Measurements from ENCODE around the gene TSPAN15. TPM values are rescaled to one million over a fixed set of nuclear protein-coding genes. Genes with fewer than 3 reads are reported as not detected.

TSPAN15 gene
- total RNA-seq, 2 donors from 2014 or later: 11.0 to 17.3 TPM

DNA sequence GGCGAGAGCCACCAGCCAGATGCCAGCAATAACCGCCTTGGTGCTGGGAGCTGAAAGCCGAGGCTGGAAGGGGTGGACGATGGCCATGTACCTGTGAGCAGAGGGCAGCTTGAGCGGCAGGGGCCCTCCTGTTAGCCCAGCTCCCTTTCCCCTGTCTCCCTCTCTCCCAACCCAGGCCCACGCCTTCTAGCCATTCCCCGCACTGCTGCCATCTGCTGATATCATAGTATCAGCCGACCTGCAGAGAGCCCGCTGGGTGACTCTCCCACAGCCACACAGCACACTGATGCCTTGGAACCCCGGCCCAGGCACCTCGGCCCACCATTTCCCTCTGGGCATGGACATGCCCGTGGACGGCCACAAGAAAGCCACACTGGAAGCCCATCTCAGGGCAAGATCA, 36.2 kb upstream of the TSPAN15 start:
- ATAC-seq: no peak
- DNase-seq: no peak
- intact Hi-C loops (cut with DNase I): no loop called here

DNA sequence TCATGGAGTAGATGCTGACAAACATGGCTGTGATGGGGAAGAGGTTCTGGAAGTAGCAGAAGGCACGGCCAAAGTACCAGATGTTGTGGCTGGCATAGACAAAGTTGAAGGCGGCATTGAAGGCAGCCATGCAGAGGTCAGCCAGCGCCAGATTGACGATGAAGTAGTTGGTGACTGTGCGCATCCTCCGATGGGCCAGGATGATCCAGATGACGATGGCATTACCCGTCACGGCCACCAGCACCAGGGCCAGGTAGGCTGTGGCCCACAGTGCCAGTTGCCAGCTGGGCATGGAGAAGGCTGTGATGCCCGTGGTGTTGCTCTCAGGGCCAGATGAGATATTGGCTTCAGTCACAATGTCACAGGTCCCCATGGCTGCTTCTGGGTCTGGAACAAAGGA, 35.3 kb upstream of the TSPAN15 start:
- no peak for DNase-seq
- ATAC-seq: no peak
- intact Hi-C loops (cut with DNase I): no loop called here

DNA sequence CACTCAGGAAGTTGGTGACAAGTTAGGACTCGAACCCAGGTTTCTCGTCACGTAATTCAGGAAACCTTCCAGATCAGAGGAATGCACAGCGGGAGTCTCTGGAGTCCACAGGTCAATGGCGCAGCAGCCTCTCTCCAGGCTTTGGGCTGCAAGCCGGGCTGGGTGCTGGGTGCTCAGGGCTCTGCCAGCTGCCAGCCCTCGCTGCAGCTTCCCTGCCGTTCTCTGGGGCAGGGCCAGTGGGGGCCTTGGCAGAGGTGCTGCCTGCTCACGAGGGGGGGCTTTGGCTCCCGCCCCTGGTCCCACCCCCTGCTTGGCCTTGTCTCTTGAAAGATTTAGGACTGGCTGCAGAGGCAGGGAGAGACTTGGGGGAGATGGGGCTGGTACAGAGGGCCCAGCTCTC, 34.6 kb upstream of the TSPAN15 start, which contains the start of gene TACR2:
Gene TACR2, minus strand, starts transcription at position 224 of the 400 bp plus-strand sequence. CDS start 595 bp downstream, outside the sequence.
- ATAC-seq (peak in 1 of 2 donors; percentile 28), DNase-seq (no peak)
- intact Hi-C loops (cut with DNase I): no loop called here

DNA sequence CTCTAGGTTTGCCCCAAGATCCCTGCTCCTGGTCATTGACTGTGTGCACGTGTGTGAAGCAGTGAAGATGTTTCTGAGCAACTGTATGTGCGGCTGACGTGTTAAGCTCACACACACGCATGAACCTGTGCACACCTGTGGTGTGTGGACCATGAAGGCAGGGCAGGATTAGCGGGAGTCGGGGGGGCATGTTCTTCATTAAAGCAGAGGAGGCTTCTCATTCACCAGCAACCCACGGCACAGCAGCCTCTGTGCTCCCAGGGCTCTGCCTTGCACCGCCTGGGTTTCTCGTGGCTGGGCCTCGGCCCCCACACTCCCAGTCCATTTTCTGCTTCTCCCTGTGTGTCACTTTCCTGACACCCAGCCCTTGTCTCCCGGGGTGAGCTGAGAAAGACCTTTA, 33.7 kb upstream of the TSPAN15 start:
- no peak for ATAC-seq
- DNase-seq: no peak
- intact Hi-C loops (cut with DNase I): no loop called here

DNA sequence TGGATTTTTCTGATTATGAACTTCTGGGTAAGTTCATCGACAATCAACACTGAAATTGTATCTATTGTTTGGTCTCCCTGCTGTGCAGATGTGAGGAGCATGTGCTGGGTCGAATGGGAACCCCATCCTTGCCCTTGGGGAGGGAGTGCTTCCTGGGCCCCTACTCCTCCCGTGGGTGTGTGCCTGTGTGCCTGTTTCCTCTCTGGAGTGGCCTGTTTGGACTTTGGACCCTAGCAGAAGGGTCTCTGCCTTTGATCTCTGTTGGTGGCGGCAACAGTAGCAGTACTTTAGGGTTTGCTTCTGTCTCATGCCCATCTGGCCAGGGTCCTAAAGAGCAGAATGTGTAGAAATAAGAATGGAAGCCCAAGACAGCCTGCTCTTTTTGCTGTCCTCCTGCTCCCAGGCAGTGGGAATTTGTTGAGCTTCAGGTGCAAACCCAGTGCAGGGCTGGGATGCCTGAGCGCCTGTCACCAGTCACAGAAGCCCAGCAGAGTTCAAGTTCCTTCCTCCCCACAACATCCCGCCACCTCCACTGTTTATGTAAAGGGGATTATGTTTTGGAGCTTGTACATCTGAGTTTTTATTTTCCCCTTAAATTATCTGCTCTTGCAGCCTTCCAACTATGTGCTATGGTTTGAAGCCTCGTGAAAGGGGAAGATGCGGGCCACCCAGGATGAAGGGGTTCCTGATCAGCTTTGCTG, 33.1 kb upstream of the TSPAN15 start:
- intact Hi-C loops (cut with DNase I): no loop called here

DNA sequence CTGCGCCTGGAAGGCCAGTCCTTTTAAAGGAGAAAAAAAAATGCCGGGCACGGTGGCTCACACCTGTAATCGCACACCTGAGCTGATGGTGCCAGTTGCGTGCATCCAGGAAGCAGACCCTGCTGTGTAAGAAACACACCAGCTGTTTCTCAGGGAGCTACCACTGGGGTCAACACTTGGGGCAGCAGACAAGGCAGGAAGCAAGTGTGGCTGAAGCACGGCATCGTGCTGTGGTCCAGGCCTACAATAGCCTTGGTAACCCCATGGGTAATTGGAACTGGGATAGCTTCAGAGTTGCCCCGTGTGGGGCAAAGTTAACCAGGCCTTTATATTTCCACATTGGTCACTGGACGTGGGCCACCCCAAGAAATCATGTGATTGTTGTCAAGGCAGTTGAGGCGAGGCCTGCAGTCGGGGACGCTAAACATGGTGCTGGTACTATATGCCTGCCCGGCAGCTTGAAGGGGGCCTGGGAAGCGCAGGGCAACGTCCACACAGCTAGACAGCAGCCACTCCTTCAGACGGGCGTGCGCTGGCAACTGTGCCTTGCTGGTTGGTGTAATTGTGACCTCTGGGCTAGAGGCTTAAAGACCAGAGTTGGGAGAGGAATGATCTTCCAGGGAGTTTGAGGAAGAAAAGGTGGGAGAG, 32.0 kb upstream of the TSPAN15 start:
- ATAC-seq: no peak
- intact Hi-C loops (cut with DNase I): no loop called here
- DNase-seq: no peak

More for the DNA sequence above, 33.1 kb upstream of the TSPAN15 start:
- DNase-seq (no peak), ATAC-seq (no peak)

DNA sequence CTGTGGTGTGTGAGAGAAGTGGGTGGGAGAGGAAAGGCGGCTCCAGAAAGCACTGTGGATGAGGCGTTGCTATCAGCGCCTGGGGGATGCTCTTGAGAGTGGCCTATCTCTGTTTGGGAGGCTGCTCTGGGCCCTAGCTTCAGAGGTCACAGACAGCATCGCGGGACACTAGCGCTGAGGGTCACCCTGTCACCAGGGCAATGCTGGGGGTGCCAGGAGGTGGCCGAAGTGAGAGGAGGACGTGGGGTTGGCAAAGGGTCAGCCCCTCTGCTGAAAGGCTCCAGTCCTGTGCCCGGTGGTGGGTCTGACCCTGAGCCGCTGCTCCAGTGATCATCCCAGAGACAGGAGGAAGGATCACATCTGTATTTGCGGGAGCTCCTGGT, 31.5 kb upstream of the TSPAN15 start:
- ATAC-seq (no peak), DNase-seq (peak; percentile 13)
- intact Hi-C loops (cut with DNase I): no loop called here

DNA sequence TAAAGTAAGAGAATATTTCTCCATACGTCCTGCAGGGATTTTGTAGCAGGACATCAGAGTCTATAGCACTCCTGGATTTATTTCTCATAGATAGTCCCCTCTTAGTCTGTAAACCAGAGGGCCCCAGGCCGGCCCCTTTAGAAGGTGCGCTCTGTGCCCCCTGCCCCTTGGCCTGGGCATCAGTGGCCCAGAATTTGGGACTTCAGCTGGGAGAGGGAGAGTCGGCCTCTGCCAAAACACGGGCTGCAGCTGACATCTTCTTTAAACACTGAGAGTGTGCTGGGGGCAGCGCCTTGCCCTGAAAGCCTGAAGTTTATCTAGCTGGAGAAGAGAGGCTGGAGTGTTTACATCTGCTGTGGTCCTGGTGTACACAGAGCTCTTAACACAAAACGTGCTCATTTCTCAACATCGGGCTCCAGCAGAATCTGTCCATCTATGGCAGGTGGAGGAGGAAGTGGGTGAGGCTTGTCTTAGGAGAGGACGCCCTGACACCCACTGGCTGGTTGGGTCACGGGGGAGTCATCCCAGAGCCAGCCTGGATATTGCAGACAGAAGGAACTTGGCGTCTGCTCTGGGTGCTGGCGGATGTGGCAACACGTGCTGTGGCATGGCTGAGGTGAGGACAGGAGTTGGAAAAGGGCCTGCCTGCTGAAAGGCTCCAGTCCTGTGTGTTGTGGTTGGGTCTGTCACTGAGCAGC, 29.5 kb upstream of the TSPAN15 start:
- intact Hi-C loops (cut with DNase I): no loop called here
- ATAC-seq (peak; percentile 86 to 92), DNase-seq (peak; percentile 77)

DNA sequence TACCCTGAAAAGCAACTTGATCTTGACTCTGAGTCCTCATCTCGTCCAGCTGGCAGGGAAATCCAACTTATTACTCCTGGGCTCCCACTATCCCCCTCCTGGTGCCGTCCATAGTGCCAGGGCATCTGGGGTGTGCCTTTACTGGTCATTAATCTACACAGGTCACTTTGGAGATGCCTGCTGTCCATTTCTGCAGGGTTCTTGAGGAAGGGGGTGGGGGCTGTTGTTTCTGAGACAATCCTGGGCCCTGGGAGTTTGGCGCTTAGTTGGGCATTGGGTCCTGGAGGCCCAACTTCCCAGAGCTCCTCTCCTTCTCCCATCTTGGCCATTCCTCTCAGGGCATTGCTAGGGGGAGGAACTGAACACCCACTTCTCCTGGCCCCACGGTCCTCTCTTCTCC, 28.6 kb upstream of the TSPAN15 start:
- no peak for ATAC-seq
- no peak for DNase-seq
- intact Hi-C loops (cut with DNase I): no loop called here

DNA sequence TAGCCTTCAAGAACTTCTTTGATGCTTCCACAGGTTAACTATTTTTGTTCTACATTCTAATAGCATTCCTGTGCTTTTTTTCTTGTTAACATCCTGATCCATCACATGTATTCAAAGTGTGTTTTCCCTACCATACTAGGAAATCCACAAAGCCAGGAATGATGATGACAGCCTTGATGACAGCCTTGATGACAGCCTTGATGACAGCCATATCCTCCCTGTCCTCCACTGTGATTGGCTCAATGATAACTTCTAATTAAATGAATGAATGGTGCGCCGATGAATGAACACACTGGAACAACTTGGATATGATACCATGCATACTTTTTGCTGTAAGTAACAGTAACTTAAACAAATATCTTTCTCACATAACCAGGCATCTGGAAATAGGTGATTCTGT, 26.2 kb upstream of the TSPAN15 start:
- intact Hi-C loops (cut with DNase I): loop anchor here in 1 of 2 donors (5.0 kb wide), 1 partner anchor 82 kb away; no protein-coding TSS in a partner anchor
- ATAC-seq (no peak), DNase-seq (no peak)

DNA sequence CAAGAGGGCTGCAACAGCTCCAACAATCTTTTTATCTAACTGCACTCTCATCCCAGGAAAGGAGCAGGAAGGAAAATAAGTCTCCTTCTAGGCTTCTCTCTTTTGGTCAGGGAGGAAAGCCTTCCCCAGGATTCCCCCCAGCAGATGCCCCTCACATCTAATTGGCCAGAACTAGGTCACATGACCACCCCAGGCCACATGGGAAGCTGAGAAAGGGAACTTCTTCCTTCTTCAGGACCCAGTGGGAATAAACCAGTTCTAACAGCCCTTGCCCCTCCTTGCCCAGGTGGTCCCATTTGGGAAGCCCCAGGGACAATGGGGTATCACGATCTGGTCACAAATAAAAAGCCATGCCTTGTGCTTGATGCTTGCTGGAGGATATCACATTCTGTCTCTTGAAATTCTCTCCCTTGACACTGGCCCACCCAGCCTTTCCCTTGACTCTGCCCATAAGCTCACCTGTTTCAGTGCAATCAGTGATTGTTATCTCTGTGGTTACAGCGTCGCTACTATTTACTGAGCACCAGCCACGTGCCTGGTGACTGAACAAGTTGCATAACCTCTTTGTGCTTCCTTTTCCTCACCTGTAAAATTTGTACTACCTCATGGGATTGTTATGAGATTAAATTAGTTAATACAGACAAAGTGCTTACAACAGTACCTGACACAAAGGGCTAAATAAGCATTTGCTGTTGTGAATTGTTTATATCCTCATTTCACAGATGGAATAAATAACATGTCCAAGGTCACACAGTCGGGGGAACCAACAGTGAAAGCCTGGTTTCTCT, 25.6 kb upstream of the TSPAN15 start:
- no peak for DNase-seq
- no peak for ATAC-seq
- intact Hi-C loops (cut with DNase I): loop anchor here (2.0 to 5.0 kb wide), 2 partner anchors 82 to 213 kb away; no protein-coding TSS in a partner anchor

DNA sequence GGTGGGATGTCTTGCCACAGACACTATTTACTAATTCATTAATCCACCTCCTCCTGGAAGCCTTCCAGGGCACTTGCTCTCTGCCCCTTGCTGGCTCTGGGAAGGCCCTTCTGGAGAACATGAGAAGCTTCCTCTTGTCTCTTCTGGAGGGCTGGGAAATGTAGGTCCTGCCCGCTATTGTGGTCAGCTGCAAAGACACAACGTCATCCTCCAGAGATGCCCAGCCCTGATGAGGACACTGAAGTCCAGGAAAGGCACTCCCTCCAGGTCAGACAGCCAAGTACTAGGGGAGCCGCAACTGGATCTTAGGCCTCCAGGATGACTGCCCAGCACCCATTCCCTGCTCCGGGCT, 24.9 kb upstream of the TSPAN15 start:
- DNase-seq (no peak), ATAC-seq (no peak)
- intact Hi-C loops (cut with DNase I): loop anchor here (2.0 to 5.0 kb wide), 2 partner anchors 81 to 212 kb away; no protein-coding TSS in a partner anchor

DNA sequence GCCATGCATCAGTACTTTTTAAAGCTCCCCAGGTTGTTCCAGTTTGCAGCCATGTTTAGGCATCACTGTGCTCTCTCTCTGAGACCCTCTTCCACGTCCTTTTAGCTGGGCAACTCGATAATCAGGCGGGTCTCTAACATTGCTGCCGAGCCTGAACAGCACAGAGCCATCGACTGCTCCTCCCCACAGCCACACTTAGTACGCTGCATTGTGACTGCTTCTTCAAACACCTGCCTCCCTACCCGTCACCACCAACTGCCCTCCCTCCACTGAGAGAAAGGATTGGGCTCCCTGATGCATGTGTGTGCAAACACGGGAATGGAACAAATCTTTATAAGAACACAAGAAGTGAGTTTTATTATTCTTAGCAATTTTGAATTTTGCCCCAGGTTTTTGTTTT, 23.1 kb upstream of the TSPAN15 start:
- ATAC-seq: no peak
- DNase-seq: no peak
- intact Hi-C loops (cut with DNase I): loop anchor here (2.0 to 5.0 kb wide), 2 partner anchors 79 kb away; no protein-coding TSS in a partner anchor

DNA sequence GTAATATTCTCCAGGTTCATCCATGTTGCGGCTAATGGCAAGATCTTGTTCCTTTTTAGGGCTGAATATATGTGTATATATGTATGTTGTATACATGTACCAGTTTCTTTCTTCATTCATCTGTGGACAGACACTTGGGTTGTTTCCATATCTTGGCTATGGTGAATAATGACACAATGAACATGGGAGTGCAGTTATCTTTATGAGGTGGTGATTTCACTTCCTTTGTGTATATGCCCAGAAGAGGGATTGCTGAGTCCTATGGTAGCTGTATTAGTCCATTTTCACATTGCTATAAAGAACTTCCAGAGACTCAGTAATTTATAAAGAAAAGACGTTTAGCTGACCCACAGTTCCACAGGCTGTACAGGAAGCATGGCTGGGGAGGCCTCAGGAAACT, 17.1 kb upstream of the TSPAN15 start:
- DNase-seq (no peak), ATAC-seq (no peak)
- intact Hi-C loops (cut with DNase I): loop anchor here in 1 of 2 donors (10.0 kb wide), 1 partner anchor 201 kb away; the partner anchor contains the start of gene FAM241B

DNA sequence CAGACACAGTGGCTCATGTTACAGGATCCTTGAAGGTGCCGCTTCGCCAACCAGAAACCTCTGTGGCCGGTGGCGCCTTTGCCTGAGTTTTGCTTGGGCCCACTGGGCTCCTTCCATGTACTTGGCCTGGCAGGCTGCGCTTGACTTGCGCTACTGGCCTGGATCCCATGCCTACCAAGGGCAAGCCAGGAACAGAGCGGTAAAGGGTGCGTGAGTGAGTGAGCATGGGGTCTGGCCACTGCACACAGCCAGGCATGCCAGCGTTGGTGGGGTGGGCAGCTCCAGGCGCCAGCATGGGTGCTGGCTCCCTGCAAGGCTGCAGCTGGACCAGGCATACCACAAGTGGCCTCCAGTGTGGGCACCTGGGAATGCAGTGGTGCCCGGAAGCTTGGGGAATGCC, 16.3 kb upstream of the TSPAN15 start:
- intact Hi-C loops (cut with DNase I): loop anchor here in 1 of 2 donors (10.0 kb wide), 1 partner anchor 200 kb away; the partner anchor contains the start of gene FAM241B
- DNase-seq (no peak), ATAC-seq (no peak)

DNA sequence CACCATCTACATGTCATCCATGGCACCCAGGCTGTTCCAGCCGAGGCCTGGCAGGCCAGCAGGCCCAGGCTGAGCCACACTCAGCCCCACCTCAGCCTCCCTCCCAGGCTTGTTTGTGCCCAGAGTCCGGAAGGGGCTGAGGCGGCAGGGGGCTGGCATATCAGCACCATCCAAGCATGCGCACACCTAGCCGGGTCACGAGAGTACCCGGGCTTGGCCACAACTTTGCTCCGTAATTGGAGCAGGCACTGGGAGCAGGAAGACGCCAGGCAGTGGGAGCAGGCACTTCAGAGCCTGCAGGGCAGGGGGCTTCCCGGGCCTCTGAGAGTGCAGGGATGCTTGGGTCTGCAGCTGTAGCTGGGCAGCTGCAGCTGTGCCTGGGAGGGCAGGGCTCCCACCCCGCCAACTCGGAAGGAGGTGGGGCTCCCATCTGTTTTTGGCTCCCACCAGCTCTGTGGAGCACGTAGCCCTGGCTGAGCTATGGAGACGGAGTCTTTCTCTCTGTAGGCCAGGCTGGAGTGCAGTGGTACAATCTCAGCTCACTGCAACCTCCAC, 15.2 kb upstream of the TSPAN15 start:
- ATAC-seq (no peak), DNase-seq (no peak)
- intact Hi-C loops (cut with DNase I): loop anchor here in 1 of 2 donors (10.0 kb wide), 1 partner anchor 199 kb away; the partner anchor contains the start of gene FAM241B

DNA sequence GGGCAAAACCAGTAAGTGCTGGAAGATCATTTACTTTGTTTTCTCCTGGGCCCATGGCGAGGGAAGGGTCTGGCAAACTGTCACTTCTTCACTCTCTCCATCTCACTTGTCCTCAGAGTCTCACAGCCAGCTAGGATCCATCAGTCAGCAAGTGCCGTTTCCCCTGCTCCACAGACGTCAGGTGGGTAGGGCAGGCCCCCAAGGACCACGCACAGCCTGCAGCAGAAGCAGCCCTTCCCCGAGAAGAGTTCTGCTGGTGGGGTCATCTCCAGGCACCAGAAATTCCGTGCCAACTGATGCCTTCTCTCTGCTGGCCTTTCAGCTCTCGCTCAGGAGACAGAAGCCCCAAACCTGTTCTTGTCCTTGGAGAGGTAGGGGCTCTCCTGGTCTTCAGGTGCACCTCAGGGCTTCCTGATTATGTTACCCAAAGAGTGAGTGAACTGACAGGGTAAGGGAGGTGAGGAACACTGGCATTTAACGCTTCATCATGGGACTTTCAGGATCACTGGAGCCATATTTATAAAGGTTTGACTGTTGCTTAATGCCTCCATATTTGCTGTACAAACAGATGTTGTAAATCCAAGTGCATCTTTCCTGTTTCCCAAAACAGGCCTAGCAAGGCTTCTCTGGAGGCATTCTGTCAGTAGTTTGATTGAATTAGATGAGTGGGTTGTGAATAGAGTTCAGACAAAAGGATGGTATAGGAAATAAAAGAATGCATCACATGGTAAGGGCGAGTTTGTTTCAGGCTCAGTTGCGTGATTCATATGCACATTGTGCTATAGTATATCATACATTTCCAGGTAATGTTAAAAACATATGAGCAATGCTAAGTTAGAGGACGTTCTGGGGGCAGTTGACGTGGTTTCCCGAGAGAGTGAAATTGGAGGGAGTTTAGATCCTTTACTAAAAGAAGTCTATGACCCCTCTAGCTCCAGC, 13.7 kb upstream of the TSPAN15 start:
- DNase-seq (no peak), ATAC-seq (no peak)
- intact Hi-C loops (cut with DNase I): loop anchor here in 1 of 2 donors (10.0 kb wide), 1 partner anchor 197 kb away; the partner anchor contains the start of gene FAM241B

Measured in left cardiac atrium (tissue), 4 donors.